ACHN (cell line): ENCODE data around the gene AKR1C1.
"Not testable (repeated sequence)": the region's sequence is repeated elsewhere in the genome, so short reads cannot be mapped to it uniquely, and the experiment has no call there.

Experiments used
- DNase-seq: peaks from one replicate; pipeline ENCODE4 v3.0.0-alpha.2; 2015
- in situ Hi-C: cut with HindIII; loops from 2 replicates; pipeline ENCODE4 v1.10.0; 2017; ENCODE audit warnings: low sequenced_read_pairs, low pct_ligation_motif_present, low pct_unique_long_range_greater_than_20kb

The AKR1C1 gene

GRCh38 chr10:4962876-4963814 is at the start of gene AKR1C1:
AKR1C1 (plus strand) TSS chr10:4963415; CDS start chr10:4963445, 30 bp downstream.
- DNase-seq, in situ Hi-C loops: not testable (repeated sequence)

- DNase-seq = no peak
- in situ Hi-C loops = no loop called here
Measured at GRCh38 chr10:4914213-4914850, 48.9 kb upstream of the AKR1C1 start.

- DNase-seq = no peak
- in situ Hi-C loops = no loop called here
Measured at GRCh38 chr10:4916086-4916716, 47.0 kb upstream of the AKR1C1 start.

- no peak for DNase-seq
- in situ Hi-C loops = no loop called here
Measured at GRCh38 chr10:4918236-4918635, 45.0 kb upstream of the AKR1C1 start.

- DNase-seq, in situ Hi-C loops: not testable (repeated sequence)
Measured at GRCh38 chr10:4924482-4924881, 38.7 kb upstream of the AKR1C1 start.

GRCh38 chr10:4926400-4926799 is 36.8 kb upstream of the AKR1C1 start:
- DNase-seq = no peak
- in situ Hi-C loops = no loop called here

- no peak for DNase-seq
- in situ Hi-C loops = no loop called here
Measured at GRCh38 chr10:4931587-4931986, 31.6 kb upstream of the AKR1C1 start.

GRCh38 chr10:4934391-4934987 is 28.7 kb upstream of the AKR1C1 start:
- in situ Hi-C loops = no loop called here

GRCh38 chr10:4937346-4937745 is 25.9 kb upstream of the AKR1C1 start:
- DNase-seq = no peak
- in situ Hi-C loops = no loop called here

More at GRCh38 chr10:4934391-4934987, 28.7 kb upstream of the AKR1C1 start:
- DNase-seq = no peak

- in situ Hi-C loops = no loop called here
Measured at GRCh38 chr10:4939224-4940072, 23.8 kb upstream of the AKR1C1 start.

GRCh38 chr10:4940073-4940428 is 23.2 kb upstream of the AKR1C1 start:
- in situ Hi-C loops = not testable (repeated sequence)

More at GRCh38 chr10:4939224-4940072, 23.8 kb upstream of the AKR1C1 start:
- peak; percentile 1 for DNase-seq

GRCh38 chr10:4940909-4941308 is 22.3 kb upstream of the AKR1C1 start:
- DNase-seq, in situ Hi-C loops: not testable (repeated sequence)

More at GRCh38 chr10:4940073-4940428, 23.2 kb upstream of the AKR1C1 start:
- DNase-seq = not testable (repeated sequence)

- DNase-seq = peak; percentile 6
- in situ Hi-C loops = no loop called here
Measured at GRCh38 chr10:4941540-4942330, 21.5 kb upstream of the AKR1C1 start.

- in situ Hi-C loops = not testable (repeated sequence)
- DNase-seq = peak; percentile 27
Measured at GRCh38 chr10:4942931-4943330, 20.3 kb upstream of the AKR1C1 start.

- DNase-seq, in situ Hi-C loops: not testable (repeated sequence)
Measured at GRCh38 chr10:4943416-4943815, 19.8 kb upstream of the AKR1C1 start.

- no peak for DNase-seq
- in situ Hi-C loops = no loop called here
Measured at GRCh38 chr10:4943821-4944220, 19.4 kb upstream of the AKR1C1 start.

GRCh38 chr10:4944841-4945240 is 18.4 kb upstream of the AKR1C1 start:
- DNase-seq = no peak
- in situ Hi-C loops = no loop called here
